CD4-positive, alpha-beta memory T cell (primary cell): ENCODE results near the gene EXOC7. TPM values are rescaled to one million over a fixed set of nuclear protein-coding genes. Genes with fewer than 3 reads are reported as not detected.

ENCODE experiments used
- CTCF ChIA-PET: fragments of 350-600 bp; sonication (Branson Sonifier 250); formaldehyde crosslinking; loops from one replicate; lab custom pipeline; 2021; ENCODE audit warnings: inconsistent platforms; ENCODE audit not compliant: partially characterized antibody; lab: Charles Lee
- POLR2A ChIA-PET: fragments of 350-600 bp; sonication (Branson Sonifier 250); formaldehyde crosslinking; loops from one replicate; lab custom pipeline; 2021; ENCODE audit not compliant: partially characterized antibody; lab: Charles Lee
- DNase-seq, 5 donors: peaks; one replicate each; pipeline versions ENCODE4 v3.0.0 to v3.0.0-alpha.2; 2020 to 2022; ENCODE audit warnings: mixed read lengths in 1 of 5
- H3K27ac ChIP-seq: one replicate; pipeline ENCODE4 v1.7.0; 2013; ENCODE audit warnings: low read depth, low read length
- H3K27me3 ChIP-seq: 2 replicates; pipeline ENCODE4 v1.7.0; 2013; ENCODE audit warnings: mild to moderate bottlenecking, low read length, moderate library complexity; ENCODE audit not compliant: insufficient read depth
- H3K36me3 ChIP-seq: 2 replicates; pipeline ENCODE4 v1.7.0; 2013; ENCODE audit warnings: mild to moderate bottlenecking, low read length, moderate library complexity; ENCODE audit not compliant: insufficient read depth
- H3K4me1 ChIP-seq: 2 replicates; pipeline ENCODE4 v1.7.0; 2013; ENCODE audit warnings: mild to moderate bottlenecking, low read length, moderate library complexity; ENCODE audit not compliant: insufficient read depth
- H3K4me3 ChIP-seq, 2 donors: one replicate each; pipeline ENCODE4 v1.7.0; 2013; ENCODE audit warnings: low read length in 2 of 2, mild to moderate bottlenecking in 1 of 2
- H3K9me3 ChIP-seq, 2 donors: one replicate each; pipeline ENCODE4 v1.7.0; 2013; ENCODE audit warnings: low read length in 2 of 2, control low read depth in 1 of 2; ENCODE audit not compliant: control insufficient read depth in 1 of 2
- H3K27ac Mint-ChIP-seq, 7 donors: one replicate each; pipeline ENCODE4 v1.8.0; 2020 to 2021; ENCODE audit warnings: mixed read lengths in 7 of 7, mild to moderate bottlenecking in 6 of 7, inconsistent platforms in 3 of 7, moderate library complexity in 3 of 7
- H3K27me3 Mint-ChIP-seq, 2 donors: one replicate each; pipeline ENCODE4 v1.8.0; 2020 to 2021; ENCODE audit warnings: mixed read lengths in 2 of 2
- H3K36me3 Mint-ChIP-seq, 2 donors: one replicate each; pipeline ENCODE4 v1.8.0; 2020 to 2021; ENCODE audit warnings: mixed read lengths in 2 of 2, inconsistent platforms in 1 of 2, mild to moderate bottlenecking in 1 of 2
- H3K4me1 Mint-ChIP-seq, 4 donors: one replicate each; pipeline ENCODE4 v1.8.0; 2020 to 2021; ENCODE audit warnings: mixed read lengths in 4 of 4, mild to moderate bottlenecking in 1 of 4
- H3K4me3 Mint-ChIP-seq, 8 donors: one replicate each; pipeline ENCODE4 v1.8.0; 2020 to 2021; ENCODE audit warnings: mixed read lengths in 8 of 8, mild to moderate bottlenecking in 7 of 8, moderate library complexity in 6 of 8, inconsistent platforms in 3 of 8
- H3K9me3 Mint-ChIP-seq, 8 donors: one replicate each; pipeline ENCODE4 v1.8.0; 2020 to 2021; ENCODE audit warnings: mixed read lengths in 8 of 8, mild to moderate bottlenecking in 5 of 8, inconsistent platforms in 3 of 8, moderate library complexity in 1 of 8
- intact Hi-C: fragments of 100-400 bp; cut with micrococcal nuclease; formaldehyde crosslinking; loops from one replicate; pipeline ENCODE4 v1.15.1; 2023
- polyA plus RNA-seq, 2 donors: library from polyadenylated mRNA; unstranded; fragments of 300-500 nt; fragmentation: Illumina TruSeq; gene quantifications; one replicate each; pipeline ENCODE4 v1.2.3, GENCODE V29; 2021
- total RNA-seq, 2 experiments: library from RNA; stranded (reverse); gene quantifications; one replicate each; pipeline ENCODE4 v1.2.3, GENCODE V29; 2021

EXOC7 gene
- total and polyA plus RNA-seq, 4 experiments from 2014 or later, result 36.2 to 184 (median 125) TPM

GRCh38 chr17:76142039-76142584, 38.5 kb upstream of the EXOC7 start:
- Histone ChIP-seq H3K27ac (no peak overlapping the region), H3K4me3 (no peak overlapping the region), H3K27me3 (peaks cover 4% of the 10 kb centered on the region), H3K36me3 (no peaks in the 10 kb centered on the region), H3K9me3 (no peaks in the 10 kb centered on the region), H3K4me1 (peaks cover 73% of the 10 kb centered on the region)
- peak overlapping the region; percentile 37 to 94 (median 83) for H3K4me3 Mint-ChIP-seq
- DNase-seq, result no peak
- no peaks in the 10 kb centered on the region for H3K9me3 Mint-ChIP-seq
- intact Hi-C loops, result no loop called here
- ChIA-PET CTCF (interaction anchor here (0.9 to 18.1 kb wide), 6 partner anchors 10 to 137 kb away, joined by 3 to 214 read pairs (median 8); no protein-coding TSS in a partner anchor), POLR2A (interaction anchor here (0.7 to 8.1 kb wide), 11 partner anchors 10 to 127 kb away, joined by 3 to 157 read pairs (median 4); partner anchors contain the start of genes EXOC7 and UBALD2)
- H3K4me1 Mint-ChIP-seq, result peaks cover 39 to 70% (median 54%) of the 10 kb centered on the region in 4 donors
- peaks cover 3% of the 10 kb centered on the region in 2 donors for H3K27me3 Mint-ChIP-seq
- no peaks in the 10 kb centered on the region for H3K36me3 Mint-ChIP-seq
- peak overlapping the region; percentile 82 to 94 (median 87) for H3K27ac Mint-ChIP-seq

DNA sequence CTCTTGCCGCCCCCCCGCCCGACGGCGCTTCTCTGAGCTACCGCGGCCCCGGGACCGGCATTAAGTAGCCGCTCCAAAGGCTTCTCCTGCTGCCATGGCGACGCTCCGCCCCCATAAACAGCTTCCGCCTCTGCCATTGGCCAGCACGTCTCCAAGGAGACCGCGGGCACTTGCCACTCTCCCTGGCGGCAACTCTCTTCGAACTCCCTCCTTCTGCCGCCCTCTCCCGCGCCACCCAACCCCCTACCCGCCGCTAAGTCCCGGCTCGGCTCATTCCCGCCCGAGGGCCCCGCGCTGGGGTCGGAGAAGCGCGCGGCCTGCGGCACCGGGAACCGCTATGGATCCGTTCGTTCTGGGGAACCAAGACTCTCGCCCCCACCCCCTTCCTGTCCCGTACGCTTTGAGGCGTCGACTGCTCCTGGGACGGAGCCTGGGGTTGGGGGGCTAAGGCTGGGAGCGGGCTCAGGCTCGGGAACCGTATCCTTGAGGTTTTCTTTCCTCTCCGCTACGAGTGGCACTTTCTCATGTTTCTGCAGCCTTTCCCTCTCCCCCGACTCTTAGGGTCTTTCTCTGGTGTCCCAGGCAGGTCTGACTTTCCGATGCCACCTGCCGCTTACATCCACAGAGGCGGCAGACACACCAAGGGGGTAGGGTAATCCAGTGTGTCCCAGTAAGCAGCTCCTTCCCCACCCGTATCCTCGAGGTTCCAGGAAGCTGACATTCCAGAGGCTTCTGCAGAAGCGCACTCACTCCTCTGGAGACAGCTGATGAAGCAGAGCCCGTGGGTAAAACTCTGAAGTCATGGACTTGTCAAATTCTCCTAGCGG, 37.8 kb upstream of the EXOC7 start, which contains the start of gene FOXJ1:
Gene FOXJ1, minus strand, starts transcription at position 34 of the 827 bp plus-strand sequence. CDS start 850 bp downstream, outside the sequence.
- Mint-ChIP-seq H3K9me3 (no peaks in the 10 kb centered on the region), H3K4me1 (peaks cover 39 to 63% (median 50%) of the 10 kb centered on the region in 4 donors), H3K27ac (peak within 1 kb of the TSS; percentile 78 to 96 (median 85)), H3K4me3 (peak within 1 kb of the TSS; percentile 75 to 94 (median 84)), H3K27me3 (peaks cover 3% of the 10 kb centered on the region in 2 donors), H3K36me3 (no peaks in the 10 kb centered on the region)
- Histone ChIP-seq H3K9me3 (no peaks in the 10 kb centered on the region), H3K4me1 (peaks cover 66% of the 10 kb centered on the region), H3K4me3 (peak within 1 kb of the TSS; percentile 19 to 48), H3K27me3 (peaks cover 4% of the 10 kb centered on the region), H3K36me3 (no peaks in the 10 kb centered on the region), H3K27ac (no peak within 1 kb of the TSS)
- ChIA-PET CTCF (interaction anchor here (0.9 to 18.1 kb wide), 5 partner anchors 10 to 138 kb away, joined by 3 to 214 read pairs (median 5); no protein-coding TSS in a partner anchor), POLR2A (interaction anchor here (0.6 to 8.1 kb wide), 15 partner anchors 11 to 153 kb away, joined by 3 to 157 read pairs (median 4); partner anchors contain the start of gene UBALD2)
- DNase-seq, result peak; percentile 90 to 93 (median 92)
- intact Hi-C loops, result no loop called here

DNA sequence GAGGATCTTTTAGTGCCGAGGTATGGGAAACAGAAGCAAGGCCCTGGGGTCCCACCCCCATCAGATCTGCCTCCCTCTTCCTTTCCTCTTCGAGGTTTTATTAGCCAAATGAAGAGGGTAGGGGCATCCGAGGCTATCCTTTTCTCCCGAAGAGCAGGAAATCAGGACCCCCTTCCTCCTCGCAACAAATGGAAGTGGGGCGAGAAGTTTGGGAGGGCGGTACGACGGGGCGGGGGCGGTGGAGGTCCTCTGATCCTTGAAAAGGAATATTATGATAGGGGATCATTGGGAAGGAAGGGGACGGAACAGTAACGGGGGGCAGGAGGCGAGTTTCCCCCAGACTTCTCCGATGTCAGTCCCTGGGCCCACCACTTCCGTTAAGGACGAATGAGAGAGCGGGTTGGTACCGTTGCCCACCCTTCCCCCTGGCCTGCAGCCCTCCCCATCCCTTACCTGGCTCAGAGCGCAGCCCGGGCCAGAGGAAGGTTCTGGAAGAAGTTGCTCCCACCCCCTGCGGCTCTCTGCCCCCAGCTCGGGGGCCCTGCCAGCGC, 37.1 kb upstream of the EXOC7 start:
- peaks cover 3% of the 10 kb centered on the region in 2 donors for H3K27me3 Mint-ChIP-seq
- peak overlapping the region in 5 of 7 donors; percentile 46 to 83 (median 75) for H3K27ac Mint-ChIP-seq
- Histone ChIP-seq H3K36me3 (no peaks in the 10 kb centered on the region), H3K4me1 (peaks cover 59% of the 10 kb centered on the region), H3K27me3 (peaks cover 4% of the 10 kb centered on the region), H3K9me3 (no peaks in the 10 kb centered on the region), H3K4me3 (peak overlapping the region in 1 of 2 donors; percentile 48), H3K27ac (no peak overlapping the region)
- no peaks in the 10 kb centered on the region for H3K9me3 Mint-ChIP-seq
- H3K4me1 Mint-ChIP-seq, result peaks cover 34 to 56% (median 45%) of the 10 kb centered on the region in 4 donors
- intact Hi-C loops, result loop anchor here (1.0 kb wide), 1 partner anchor 139 kb away; no protein-coding TSS in a partner anchor
- ChIA-PET POLR2A (interaction anchor here (0.6 to 8.1 kb wide), 13 partner anchors 11 to 152 kb away, joined by 3 to 157 read pairs (median 4); partner anchors contain the start of gene UBALD2), CTCF (interaction anchor here (0.8 to 18.1 kb wide), 4 partner anchors 10 to 139 kb away, joined by 3 to 214 read pairs (median 22); no protein-coding TSS in a partner anchor)
- H3K4me3 Mint-ChIP-seq, result peak overlapping the region; percentile 55 to 94 (median 84)
- no peak for DNase-seq
- H3K36me3 Mint-ChIP-seq, result no peaks in the 10 kb centered on the region

GRCh38 chr17:76139801-76140660, 36.4 kb upstream of the EXOC7 start:
- H3K4me3 ChIP-seq, result peak overlapping the region in 1 of 2 donors; percentile 48

GRCh38 chr17:76138896-76139752, 35.5 kb upstream of the EXOC7 start:
- Histone ChIP-seq H3K4me3 (no peak overlapping the region), H3K36me3 (no peaks in the 10 kb centered on the region), H3K9me3 (no peaks in the 10 kb centered on the region), H3K27me3 (peaks cover 4% of the 10 kb centered on the region), H3K4me1 (peaks cover 52% of the 10 kb centered on the region), H3K27ac (no peak overlapping the region)
- no peaks in the 10 kb centered on the region for H3K9me3 Mint-ChIP-seq
- peak overlapping the region in 2 of 7 donors; percentile 53 to 57 for H3K27ac Mint-ChIP-seq
- intact Hi-C loops, result no loop called here
- CTCF ChIA-PET, result no interaction called here
- H3K27me3 Mint-ChIP-seq, result peaks cover 3% of the 10 kb centered on the region in 2 donors
- H3K36me3 Mint-ChIP-seq, result no peaks in the 10 kb centered on the region
- H3K4me3 Mint-ChIP-seq, result peak overlapping the region in 2 of 8 donors; percentile 72 to 73
- POLR2A ChIA-PET, result interaction anchor here (0.9 kb wide), 1 partner anchor 82 kb away, joined by 3 read pairs; no protein-coding TSS in a partner anchor
- H3K4me1 Mint-ChIP-seq, result peaks cover 24 to 46% (median 33%) of the 10 kb centered on the region in 4 donors
- DNase-seq, result no peak

More at GRCh38 chr17:76139801-76140660, 36.4 kb upstream of the EXOC7 start:
- H3K9me3 Mint-ChIP-seq, result no peaks in the 10 kb centered on the region
- CTCF ChIA-PET, result interaction anchor here (0.8 to 18.1 kb wide), 4 partner anchors 10 to 140 kb away, joined by 3 to 214 read pairs (median 22); no protein-coding TSS in a partner anchor
- H3K9me3 ChIP-seq, result no peaks in the 10 kb centered on the region
- no peak overlapping the region for H3K27ac ChIP-seq
- peaks cover 3% of the 10 kb centered on the region in 2 donors for H3K27me3 Mint-ChIP-seq
- no peaks in the 10 kb centered on the region for H3K36me3 Mint-ChIP-seq
- H3K4me1 ChIP-seq, result peaks cover 59% of the 10 kb centered on the region
- peak in 3 of 5 donors; percentile 24 to 35 (median 29) for DNase-seq
- POLR2A ChIA-PET, result interaction anchor here (1.0 to 8.1 kb wide), 7 partner anchors 12 to 140 kb away, joined by 3 to 157 read pairs (median 11); partner anchors contain the start of gene UBALD2
- H3K27me3 ChIP-seq, result peaks cover 4% of the 10 kb centered on the region
- peak overlapping the region in 5 of 7 donors; percentile 46 to 83 (median 75) for H3K27ac Mint-ChIP-seq
- peak overlapping the region; percentile 55 to 90 (median 84) for H3K4me3 Mint-ChIP-seq
- peaks cover 30 to 53% (median 39%) of the 10 kb centered on the region in 4 donors for H3K4me1 Mint-ChIP-seq
- no peaks in the 10 kb centered on the region for H3K36me3 ChIP-seq
- intact Hi-C loops, result loop anchor here (1.0 kb wide), 1 partner anchor 139 kb away; no protein-coding TSS in a partner anchor
